H7 (cell line): ENCODE measurements around the gene HOXA4. TPM values are rescaled to one million over a fixed set of nuclear protein-coding genes. Genes with fewer than 3 reads are reported as not detected.

ENCODE experiments used
- DNase-seq: peaks from one replicate; pipeline ENCODE4 v3.0.0; 2012
- H3K27me3 ChIP-seq: 2 replicates; pipeline ENCODE4 v1.6.0; 2011; ENCODE audit warnings: mild to moderate bottlenecking, low read length; ENCODE audit not compliant: control insufficient read depth, insufficient read depth
- H3K36me3 ChIP-seq: replicated peaks from 2 replicates; pipeline ENCODE4 v1.5.1; 2011; ENCODE audit warnings: low read length; ENCODE audit not compliant: control insufficient read depth, insufficient read depth
- H3K4me3 ChIP-seq: 2 replicates; pipeline ENCODE4 v1.5.1; 2011; ENCODE audit warnings: low read depth, mild to moderate bottlenecking, control low read depth, low read length, moderate library complexity; ENCODE audit not compliant: insufficient read depth
- total RNA-seq: library from RNA; depleted of rRNA; stranded (reverse); fragments of >200 nt; shearing (Covaris generic); gene quantifications from 2 replicates; pipeline ENCODE4 v1.2.3, GENCODE V29; 2014

Gene HOXA4
- total RNA-seq, 1 experiment from 2014 or later: not detected

DNA sequence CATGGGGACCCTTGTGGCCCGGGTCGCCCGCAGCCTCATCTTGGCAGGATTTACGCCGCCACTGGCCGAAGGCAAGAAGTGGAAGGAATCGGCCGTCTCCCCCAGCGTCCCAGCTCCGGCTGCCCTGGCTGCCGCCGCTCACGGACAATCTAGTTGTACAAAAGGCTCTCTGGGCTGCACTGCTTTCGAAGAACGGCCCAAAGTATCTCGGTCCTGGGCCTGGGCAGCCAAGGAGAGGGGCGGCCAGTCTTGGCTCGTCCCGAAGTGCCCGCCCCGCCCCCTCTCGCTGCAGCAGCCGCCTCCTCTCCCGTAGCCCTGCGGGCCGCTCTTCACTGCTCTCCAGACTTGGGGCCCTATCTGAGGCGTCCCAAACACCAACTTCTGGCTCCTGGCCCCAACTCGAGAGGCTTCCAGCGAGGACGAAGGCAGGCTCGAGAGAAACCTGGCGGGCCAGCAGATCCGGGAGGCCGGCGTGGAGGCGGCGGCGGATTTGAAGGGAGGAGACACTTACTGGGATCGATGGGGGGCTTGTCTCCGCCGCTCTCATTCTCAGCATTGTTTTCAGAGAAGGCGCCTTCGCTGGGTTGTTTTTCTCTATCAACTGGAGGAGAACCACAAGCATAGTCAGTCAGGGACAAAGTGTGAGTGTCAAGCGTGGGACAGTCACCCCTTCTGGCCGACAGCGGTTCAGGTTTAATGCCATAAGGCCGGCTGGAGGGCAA is 34.0 kb upstream of the HOXA4 start:
- peak; percentile 85 for DNase-seq
- Histone ChIP-seq H3K36me3 (no peaks in the 10 kb centered on the region), H3K27me3 (peaks cover 100% of the 10 kb centered on the region), H3K4me3 (no peak overlapping the region)

DNA sequence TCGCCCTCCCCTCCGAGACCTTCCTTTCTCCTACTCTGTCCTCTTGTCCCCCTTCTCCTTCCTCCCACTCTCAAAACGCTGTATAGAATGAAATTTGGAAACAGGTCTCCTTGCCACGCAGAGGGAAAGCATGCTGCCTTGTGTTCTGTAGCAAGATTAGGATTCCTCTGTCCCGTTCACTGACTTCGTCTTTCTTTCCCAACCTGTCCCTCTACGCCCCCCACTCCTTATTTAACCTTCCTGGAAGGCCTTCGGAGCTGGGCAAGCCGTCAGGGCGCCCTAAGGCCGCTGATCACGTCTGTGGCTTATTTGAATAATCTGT is 33.4 kb upstream of the HOXA4 start:
- DNase-seq: no peak
- peaks cover 100% of the 10 kb centered on the region for H3K27me3 ChIP-seq
- H3K36me3 ChIP-seq: no peaks in the 10 kb centered on the region
- no peak overlapping the region for H3K4me3 ChIP-seq

DNA sequence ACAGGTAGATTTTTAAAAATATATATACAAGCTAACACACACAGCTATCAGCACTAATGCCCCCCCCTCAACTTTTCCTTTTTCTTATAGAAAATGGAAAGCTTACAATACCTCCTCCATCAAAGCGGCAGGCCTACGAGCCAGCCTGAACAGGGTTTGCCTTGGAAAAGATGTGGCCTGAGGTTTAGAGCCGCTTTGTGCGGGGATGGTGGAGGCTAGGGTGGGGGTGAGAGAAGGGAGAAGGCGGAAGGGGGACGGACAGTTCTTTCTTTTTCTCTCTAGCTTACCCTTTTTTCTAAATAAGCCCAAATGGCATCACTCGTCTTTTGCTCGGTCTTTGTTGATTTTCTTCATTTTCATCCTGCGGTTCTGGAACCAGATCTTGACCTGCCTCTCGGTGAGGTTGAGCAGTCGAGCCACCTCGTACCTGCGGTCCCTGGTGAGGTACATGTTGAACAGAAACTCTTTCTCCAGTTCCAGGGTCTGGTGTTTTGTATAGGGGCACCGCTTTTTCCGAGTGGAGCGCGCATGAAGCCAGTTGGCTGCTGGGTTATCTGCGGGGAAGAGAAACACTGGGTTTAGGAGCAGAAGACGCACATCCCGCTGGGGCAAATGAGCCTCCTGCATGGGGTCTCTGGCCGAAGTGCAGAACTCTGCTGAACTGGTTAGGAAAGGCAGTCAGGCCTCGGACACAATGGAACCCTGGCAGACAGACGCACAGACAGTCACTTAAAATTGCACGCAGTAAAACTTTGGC is 32.9 kb upstream of the HOXA4 start:
- DNase-seq: no peak
- H3K27me3 ChIP-seq: peaks cover 100% of the 10 kb centered on the region
- H3K4me3 ChIP-seq: no peak overlapping the region
- H3K36me3 ChIP-seq: no peaks in the 10 kb centered on the region

DNA sequence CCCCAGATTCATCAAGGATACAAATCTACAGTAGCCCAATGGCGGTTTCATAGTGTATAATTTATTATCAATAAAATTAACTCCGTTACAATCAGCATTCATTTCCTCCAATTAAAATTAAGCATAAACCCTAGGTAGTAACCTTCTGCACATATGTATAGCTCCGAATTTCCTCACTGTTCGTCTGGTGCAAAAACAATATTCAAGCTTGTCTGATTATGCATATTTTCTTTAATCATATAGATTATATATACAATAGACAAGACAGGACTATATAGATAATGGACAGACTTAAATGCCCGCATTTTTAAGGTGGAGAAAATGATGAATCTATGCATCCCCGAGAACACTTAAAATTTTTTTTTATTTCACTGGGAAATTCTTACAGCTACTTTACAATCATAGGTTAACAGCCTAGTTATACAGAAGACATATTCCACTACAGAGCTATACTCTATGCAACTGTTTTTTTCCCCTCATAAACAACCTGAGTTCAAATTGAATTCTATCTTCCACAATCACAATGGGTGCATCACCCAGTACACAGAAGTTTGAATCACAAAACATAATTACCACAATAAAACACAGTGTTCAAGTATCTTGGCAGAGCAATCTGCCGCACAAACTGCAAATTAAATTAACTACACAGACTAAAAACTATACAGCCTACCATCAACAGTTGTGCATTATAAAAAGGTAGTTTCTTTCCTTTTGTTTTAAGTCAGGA is 32.2 kb upstream of the HOXA4 start:
- Histone ChIP-seq H3K4me3 (no peak overlapping the region), H3K27me3 (peaks cover 100% of the 10 kb centered on the region), H3K36me3 (no peaks in the 10 kb centered on the region)
- no peak for DNase-seq

DNA sequence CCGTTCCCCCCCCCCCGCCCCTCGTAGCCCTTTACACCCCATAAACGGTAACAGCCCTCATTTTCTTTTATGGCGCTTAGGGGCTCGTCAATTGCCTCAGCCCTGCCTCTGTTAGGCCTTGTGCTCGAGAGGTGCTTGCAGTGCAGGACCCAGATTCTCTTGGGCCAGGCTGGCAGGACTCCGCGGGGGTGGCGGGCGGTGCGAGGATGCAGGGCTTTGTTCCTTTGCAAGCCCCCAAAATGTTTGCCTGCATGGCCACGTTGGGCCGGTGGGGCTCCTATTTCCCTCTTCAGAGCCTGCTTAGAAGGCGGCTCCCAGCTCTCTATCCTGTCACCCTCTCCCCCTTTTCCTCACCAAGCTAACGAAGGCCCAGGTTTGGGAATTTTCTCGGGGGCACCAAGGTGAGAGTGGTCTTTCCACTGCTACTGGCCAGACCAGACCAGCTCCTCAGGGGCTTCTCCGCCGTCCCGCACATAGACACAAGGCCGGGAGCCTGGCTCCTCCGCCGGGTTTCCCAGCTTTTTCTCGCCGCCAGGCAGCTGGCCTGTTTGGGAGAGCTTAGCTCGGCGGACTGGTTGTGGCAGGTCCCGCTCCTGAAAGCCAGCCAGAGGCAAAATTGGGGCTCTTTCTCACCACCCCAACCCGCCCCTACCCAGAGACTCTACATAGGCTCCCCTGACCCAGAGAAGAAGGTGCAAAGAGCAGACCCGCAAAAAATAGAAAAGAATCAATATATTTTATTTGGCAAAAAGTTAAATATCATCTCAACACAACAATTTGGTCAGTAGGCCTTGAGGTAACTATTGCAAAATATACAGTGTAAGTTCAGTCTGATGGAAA is 31.4 kb upstream of the HOXA4 start:
- peaks cover 100% of the 10 kb centered on the region for H3K27me3 ChIP-seq
- DNase-seq: no peak
- no peaks in the 10 kb centered on the region for H3K36me3 ChIP-seq
- no peak overlapping the region for H3K4me3 ChIP-seq

DNA sequence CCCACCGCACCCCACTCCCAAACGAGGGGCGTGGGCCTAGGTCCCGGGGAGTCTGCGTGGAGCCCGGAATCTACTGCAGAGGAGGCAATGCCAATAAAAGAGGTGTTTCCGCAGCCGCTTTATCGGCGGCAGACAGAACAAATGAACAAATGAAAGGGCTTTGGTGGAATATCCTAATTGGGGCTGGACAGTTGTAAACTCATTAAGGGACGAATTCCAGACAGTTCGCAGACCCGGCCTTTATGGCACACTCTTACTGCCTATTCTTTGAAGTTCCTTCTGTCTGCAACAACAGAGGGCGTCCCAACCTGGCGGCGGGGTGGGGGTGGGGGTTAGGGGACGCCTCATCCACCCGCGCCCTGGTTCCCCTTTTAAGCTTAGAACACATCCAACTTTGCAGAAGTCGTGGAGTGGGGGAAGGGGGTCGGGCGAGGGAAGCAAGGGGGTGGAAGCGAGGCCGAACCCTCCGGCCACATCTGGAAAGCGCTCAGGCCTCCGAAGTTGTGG is 30.7 kb upstream of the HOXA4 start:
- no peak overlapping the region for H3K4me3 ChIP-seq
- no peak for DNase-seq
- no peaks in the 10 kb centered on the region for H3K36me3 ChIP-seq
- H3K27me3 ChIP-seq: peaks cover 100% of the 10 kb centered on the region

DNA sequence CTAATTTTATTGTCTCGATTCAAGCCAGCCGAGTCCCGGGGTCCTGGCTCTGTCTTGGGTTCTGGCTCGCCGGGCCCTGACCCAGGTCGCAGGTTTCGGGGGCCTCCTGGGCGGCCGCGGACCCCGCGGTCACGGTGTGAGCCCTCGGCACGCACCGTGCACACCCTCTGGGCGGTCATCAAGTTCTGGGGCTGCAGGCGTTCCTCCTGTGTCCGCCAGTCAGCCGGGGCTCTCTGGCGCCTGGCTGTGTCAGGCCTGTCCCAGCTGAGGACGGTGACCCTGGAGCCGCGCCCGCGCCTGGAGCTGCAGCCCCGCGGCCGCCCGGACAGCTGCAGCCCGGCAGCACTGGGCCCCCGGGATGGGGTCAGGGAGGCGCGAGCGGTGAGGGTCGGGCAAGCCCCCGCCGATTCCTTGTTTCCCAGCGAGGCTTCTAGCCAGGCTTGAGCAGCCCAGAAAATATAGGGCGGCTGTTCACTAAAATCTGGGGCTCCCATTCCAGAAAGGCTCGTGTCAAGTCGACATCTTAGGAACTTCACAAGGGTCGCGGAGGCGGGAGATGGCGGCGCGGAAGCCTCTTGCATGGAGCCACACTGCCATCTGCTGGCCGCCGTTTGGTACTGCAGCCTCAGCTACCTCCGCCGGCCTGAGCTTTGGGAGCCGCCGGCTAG is 30.1 kb upstream of the HOXA4 start:
- H3K27me3 ChIP-seq: peaks cover 100% of the 10 kb centered on the region
- no peaks in the 10 kb centered on the region for H3K36me3 ChIP-seq
- peak overlapping the region; percentile 29; the same call in 1 of the 2 replicates for H3K4me3 ChIP-seq
- peak; percentile 95 for DNase-seq

DNA sequence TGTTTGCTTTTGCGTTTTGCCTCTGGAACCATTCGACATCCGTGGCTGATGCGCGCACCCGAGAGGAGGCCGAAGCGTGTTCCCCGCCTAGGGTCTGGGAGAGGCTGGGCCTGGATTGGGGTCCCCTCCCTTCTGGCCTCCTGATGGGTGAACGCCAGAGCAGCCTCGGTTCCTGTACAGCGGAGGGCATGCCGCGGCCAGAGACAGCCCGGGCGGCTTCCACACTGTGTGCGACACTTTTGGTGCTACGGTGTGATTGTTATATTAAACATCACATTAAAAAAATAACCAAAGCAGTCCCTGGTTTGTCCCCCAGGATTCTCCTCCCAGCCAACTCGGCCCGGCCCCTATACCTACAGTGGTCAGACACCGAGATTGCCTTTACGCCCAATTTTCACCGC is 29.6 kb upstream of the HOXA4 start:
- H3K4me3 ChIP-seq: no peak overlapping the region
- H3K36me3 ChIP-seq: no peaks in the 10 kb centered on the region
- H3K27me3 ChIP-seq: peaks cover 100% of the 10 kb centered on the region
- no peak for DNase-seq

DNA sequence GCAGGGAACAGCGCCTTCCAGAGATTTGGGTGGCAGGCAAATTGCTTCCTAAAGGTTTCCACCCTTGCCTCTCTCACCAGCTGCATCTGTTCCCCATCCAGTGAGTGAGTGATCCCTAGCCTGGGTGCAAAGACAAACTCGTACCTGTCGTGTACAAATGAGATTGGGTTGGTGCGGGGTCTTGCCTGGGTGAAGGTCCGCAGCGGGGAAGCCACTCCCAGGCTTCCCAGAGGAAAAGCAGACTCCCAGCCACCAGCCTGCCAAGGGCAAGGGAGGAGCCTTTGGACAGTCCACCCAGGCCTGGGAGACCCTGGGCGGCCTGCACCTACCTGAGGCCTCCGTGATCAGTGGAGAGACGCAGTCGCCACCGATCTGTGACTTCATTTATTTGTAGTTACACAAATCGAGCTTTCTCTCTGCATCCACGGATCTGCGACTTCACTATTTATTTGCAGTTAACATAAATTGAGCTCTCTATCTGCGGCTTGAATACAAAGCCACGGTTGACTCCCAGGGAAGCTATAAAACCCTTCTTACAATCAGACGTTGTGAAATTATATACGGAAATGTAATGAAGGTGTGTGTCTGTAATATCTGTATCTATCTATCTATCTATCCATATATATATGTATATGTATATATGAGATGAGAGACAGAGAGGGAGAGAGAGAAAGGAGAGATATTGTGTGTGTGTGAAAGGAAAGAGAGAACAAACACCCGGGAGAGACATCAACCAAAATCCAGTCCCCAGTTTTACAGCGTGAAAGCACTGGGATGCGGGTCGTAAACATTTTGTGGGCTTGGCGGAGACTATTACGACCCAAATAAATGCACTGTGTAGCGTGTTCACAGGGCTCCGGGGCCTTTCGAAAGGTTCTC is 28.9 kb upstream of the HOXA4 start:
- peaks cover 100% of the 10 kb centered on the region for H3K27me3 ChIP-seq
- H3K36me3 ChIP-seq: no peaks in the 10 kb centered on the region
- DNase-seq: peak; percentile 60
- no peak overlapping the region for H3K4me3 ChIP-seq

DNA sequence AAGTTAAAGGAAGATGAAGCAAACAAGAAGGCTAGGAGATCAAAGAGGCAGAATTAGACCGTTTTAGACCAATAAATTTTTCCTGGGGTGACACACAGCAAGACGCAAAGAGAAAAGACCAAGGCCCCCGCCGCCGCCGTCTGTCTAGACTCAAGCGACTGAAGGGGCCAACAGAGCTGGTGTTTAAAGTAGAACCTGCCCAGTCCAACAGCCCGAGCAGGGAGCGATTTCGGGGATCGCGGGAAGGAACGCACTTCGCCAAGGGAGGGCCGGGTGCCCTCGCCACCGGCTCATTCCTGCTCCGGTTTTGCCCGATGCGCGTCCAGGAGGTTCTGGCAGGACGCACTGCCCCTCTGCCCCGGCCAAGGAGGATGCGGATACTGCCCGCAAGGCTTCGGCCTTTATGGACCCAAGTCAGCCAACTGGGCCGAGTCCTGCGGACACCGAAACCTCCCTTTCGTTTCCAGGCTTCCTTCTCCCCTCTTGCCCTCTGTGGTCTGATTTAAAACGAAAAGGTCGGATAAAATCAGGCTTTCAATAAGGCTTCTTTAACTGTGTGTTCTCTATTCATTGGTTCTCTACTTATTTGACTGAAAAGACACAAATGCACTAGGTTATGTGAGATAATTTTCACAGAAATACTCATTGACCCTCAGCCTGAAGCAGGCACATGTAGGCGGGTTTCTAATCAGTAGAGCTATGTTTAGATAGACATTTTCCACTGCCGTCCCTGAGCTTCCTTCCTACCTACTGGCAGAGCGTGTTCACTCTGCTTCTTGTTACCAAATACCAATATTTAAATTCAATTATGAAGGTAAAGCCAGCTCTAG is 28.1 kb upstream of the HOXA4 start:
- peak; percentile 67 for DNase-seq
- H3K27me3 ChIP-seq: peaks cover 100% of the 10 kb centered on the region
- H3K36me3 ChIP-seq: no peaks in the 10 kb centered on the region
- H3K4me3 ChIP-seq: no peak overlapping the region

DNA sequence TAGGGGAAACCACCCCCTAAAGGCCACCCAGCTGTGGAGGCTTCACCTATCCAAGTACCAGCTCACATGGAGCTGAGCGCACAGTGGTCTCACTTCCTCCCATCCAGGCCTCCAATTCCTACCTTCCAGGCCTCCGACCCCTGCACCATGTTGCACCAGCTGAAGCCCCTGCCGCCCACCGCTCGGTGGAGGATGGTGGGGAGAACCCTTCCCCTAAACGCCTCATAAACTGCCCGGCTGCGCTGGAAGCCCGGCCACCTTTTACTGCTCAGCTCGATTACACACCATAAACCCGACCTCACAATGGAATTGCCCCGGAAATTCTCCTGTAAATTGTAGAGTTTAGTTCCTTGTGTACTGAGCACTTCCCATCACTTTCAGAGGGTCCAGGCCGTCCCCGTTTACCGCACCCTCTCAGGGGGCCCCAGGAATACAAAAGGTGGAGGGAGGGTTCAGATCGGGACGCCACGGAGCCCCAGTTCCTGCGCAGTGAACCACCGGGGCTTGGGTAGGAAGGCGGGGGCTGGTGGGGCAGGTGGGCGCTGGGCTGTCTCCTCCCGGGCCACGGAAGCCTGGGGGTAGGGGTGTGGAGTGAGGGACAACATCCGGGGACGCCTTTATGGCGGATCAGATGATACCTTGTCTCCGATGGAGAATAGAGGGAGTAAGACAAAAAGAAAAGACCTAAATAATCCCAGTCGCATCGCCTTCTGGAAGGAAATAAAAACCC is 27.3 kb upstream of the HOXA4 start:
- Histone ChIP-seq H3K27me3 (peaks cover 100% of the 10 kb centered on the region), H3K4me3 (no peak overlapping the region), H3K36me3 (no peaks in the 10 kb centered on the region)
- peak; percentile 60 for DNase-seq
